H1 (cell line): Measurements from ENCODE around the gene PLVAP. TPM values are rescaled to one million over a fixed set of nuclear protein-coding genes. Genes with fewer than 3 reads are reported as not detected.

Source experiments
- CTCF ChIA-PET: fragments of 300-600 bp; sonication (Branson Sonifier 250); formaldehyde crosslinking; loops from one replicate; lab custom pipeline; 2021; ENCODE audit not compliant: partially characterized antibody; lab: Charles Lee
- POLR2A ChIA-PET: fragments of 300-600 bp; sonication (Branson Sonifier 250); formaldehyde crosslinking; loops from one replicate; lab custom pipeline; 2021; ENCODE audit warnings: inconsistent platforms; ENCODE audit not compliant: partially characterized antibody; lab: Charles Lee
- DNase-seq, 2 experiments: peaks; one replicate each; pipeline versions ENCODE4 v3.0.0 to v3.0.0-alpha.2; 2010 to 2022; ENCODE audit warnings: low spot score in 2 of 2, low read depth in 1 of 2, mixed read lengths in 1 of 2
- FAIRE-seq: peaks from 2 replicates; lab custom pipeline; 2011; peaks lifted over from hg19 to GRCh38; lab: Jason Lieb, UNC
- H2AFZ ChIP-seq: 2 replicates; pipeline ENCODE4 v1.8.1; 2012; ENCODE audit warnings: low read length, inconsistent platforms
- H2AK5ac ChIP-seq: 2 replicates; pipeline ENCODE4 v1.6.1; 2013; ENCODE audit warnings: low read depth, low read length
- H2BK120ac ChIP-seq: replicated peaks from 2 replicates; pipeline ENCODE3; 2013; ENCODE audit warnings: low read depth, low read length, inconsistent platforms
- H2BK12ac ChIP-seq: 2 replicates; pipeline ENCODE4 v1.6.1; 2013; ENCODE audit warnings: low read depth, low read length
- H2BK15ac ChIP-seq: 2 replicates; pipeline ENCODE4 v1.6.1; 2013; ENCODE audit warnings: low read length
- H2BK20ac ChIP-seq: 2 replicates; pipeline ENCODE4 v1.6.1; 2013; ENCODE audit warnings: low read length
- H2BK5ac ChIP-seq: 2 replicates; pipeline ENCODE4 v1.6.1; 2013; ENCODE audit warnings: low read depth, low read length
- H3K14ac ChIP-seq: 2 replicates; pipeline ENCODE4 v1.6.1; 2013; ENCODE audit warnings: inconsistent platforms; ENCODE audit not compliant: insufficient read length
- H3K18ac ChIP-seq: 2 replicates; pipeline ENCODE4 v1.6.1; 2013; ENCODE audit warnings: low read length; ENCODE audit errors: extremely low read depth
- H3K23ac ChIP-seq: 2 replicates; pipeline ENCODE4 v1.6.1; 2013; ENCODE audit warnings: inconsistent platforms; ENCODE audit not compliant: insufficient read length
- H3K23me2 ChIP-seq: 2 replicates; pipeline ENCODE4 v1.6.1; 2013; ENCODE audit warnings: low read depth, low read length
- H3K27ac ChIP-seq: 2 replicates; pipeline ENCODE4 v1.6.1; 2011; ENCODE audit warnings: low read depth, low read length, inconsistent platforms
- H3K27me3 ChIP-seq, 4 experiments: replicated peaks in 1 of 4; 1 replicate in 1 of 4; 2 replicates in 3 of 4; pipeline versions ENCODE4 v1.6.1 to v1.8.1; 2011 to 2013; ENCODE audit warnings: low read length in 3 of 4, mild to moderate bottlenecking in 3 of 4, inconsistent platforms in 2 of 4, mixed read lengths in 2 of 4, moderate library complexity in 1 of 4; ENCODE audit not compliant: control insufficient read depth in 3 of 4, insufficient read depth in 3 of 4; ENCODE audit errors: extremely low read depth in 1 of 4
- H3K36me3 ChIP-seq, 4 experiments: 2 replicates each; pipeline versions ENCODE4 v1.6.1 to v1.8.1; 2011 to 2013; ENCODE audit warnings: mild to moderate bottlenecking in 4 of 4, low read length in 3 of 4, moderate library complexity in 2 of 4, control low read depth in 1 of 4, inconsistent platforms in 1 of 4; ENCODE audit not compliant: insufficient read depth in 4 of 4, control insufficient read depth in 2 of 4
- H3K4ac ChIP-seq: replicated peaks from 2 replicates; pipeline ENCODE3; 2013; ENCODE audit warnings: low read length, low read depth, mixed read lengths, inconsistent platforms; ENCODE audit not compliant: insufficient read length
- H3K4me1 ChIP-seq, 4 experiments: replicated peaks in 1 of 4; 1 replicate in 1 of 4; 2 replicates in 3 of 4; pipeline versions ENCODE4 v1.6.1 to v1.8.1; 2011 to 2013; ENCODE audit warnings: low read length in 3 of 4, inconsistent platforms in 2 of 4, mixed read lengths in 1 of 4; ENCODE audit not compliant: insufficient read depth in 4 of 4, control insufficient read depth in 3 of 4
- H3K4me2 ChIP-seq, 2 experiments: 2 replicates each; pipeline versions ENCODE4 v1.6.1 to v1.8.1; 2011 to 2013; ENCODE audit warnings: low read depth in 2 of 2, low read length in 2 of 2, control low read depth in 1 of 2, inconsistent platforms in 1 of 2, mild to moderate bottlenecking in 1 of 2; ENCODE audit not compliant: insufficient read depth in 1 of 2
- H3K4me3 ChIP-seq, 4 experiments: fragments of 200-600, 300-600 bp in 1 of 4; sonication (generic), shearing (Covaris generic), sonication (Bioruptor Twin) in 1 of 4; 2 replicates each; pipeline versions ENCODE4 v1.5.1 to v1.8.1; 2011 to 2016; ENCODE audit warnings: low read length in 4 of 4, low read depth in 3 of 4, control low read depth in 2 of 4, inconsistent platforms in 2 of 4, mild to moderate bottlenecking in 2 of 4, mixed read lengths in 1 of 4, moderate library complexity in 1 of 4; ENCODE audit not compliant: insufficient read depth in 2 of 4; ENCODE audit errors: extremely low read depth in 1 of 4
- H3K56ac ChIP-seq: replicated peaks from 2 replicates; pipeline ENCODE3; 2013; ENCODE audit warnings: low read depth, mild to moderate bottlenecking, mixed read lengths, low read length, inconsistent platforms; ENCODE audit not compliant: insufficient read length
- H3K79me1 ChIP-seq: 2 replicates; pipeline ENCODE4 v1.6.1; 2013; ENCODE audit warnings: low read depth, low read length, control low read depth
- H3K79me2 ChIP-seq, 2 experiments: 2 replicates each; pipeline versions ENCODE4 v1.6.1 to v1.8.1; 2012 to 2013; ENCODE audit warnings: low read length in 2 of 2, mild to moderate bottlenecking in 2 of 2, inconsistent platforms in 1 of 2; ENCODE audit not compliant: insufficient read depth in 2 of 2, control insufficient read depth in 1 of 2
- H3K9ac ChIP-seq, 4 experiments: replicated peaks in 1 of 4; 1 replicate in 1 of 4; 2 replicates in 3 of 4; pipeline versions ENCODE4 v1.6.1 to v1.8.1; 2011 to 2013; ENCODE audit warnings: low read depth in 3 of 4, low read length in 3 of 4, control low read depth in 2 of 4, mild to moderate bottlenecking in 2 of 4, moderate library complexity in 2 of 4, inconsistent platforms in 1 of 4; ENCODE audit errors: extremely low read depth in 1 of 4
- H3K9me3 ChIP-seq, 2 experiments: 2 replicates each; pipeline versions ENCODE4 v1.6.1 to v1.8.1; 2012 to 2013; ENCODE audit warnings: mild to moderate bottlenecking in 2 of 2, moderate library complexity in 2 of 2, control low read depth in 1 of 2, inconsistent platforms in 1 of 2, low read depth in 1 of 2, low read length in 1 of 2, mixed read lengths in 1 of 2; ENCODE audit not compliant: insufficient read depth in 2 of 2
- H4K20me1 ChIP-seq, 2 experiments: replicated peaks in 1 of 2; 2 replicates each; pipeline versions ENCODE3 to v1.8.1; 2011 to 2013; ENCODE audit warnings: inconsistent platforms in 2 of 2, low read length in 2 of 2, mild to moderate bottlenecking in 1 of 2; ENCODE audit not compliant: insufficient read depth in 2 of 2, control insufficient read depth in 1 of 2
- H4K5ac ChIP-seq: 2 replicates; pipeline ENCODE4 v1.6.1; 2013; ENCODE audit warnings: low read length, low read depth, mixed read lengths, inconsistent platforms; ENCODE audit not compliant: insufficient read length
- H4K8ac ChIP-seq: 2 replicates; pipeline ENCODE4 v1.8.0; 2013; ENCODE audit warnings: mild to moderate bottlenecking, moderate library complexity, low read length, inconsistent platforms; ENCODE audit not compliant: insufficient read depth; ENCODE audit errors: extremely low read depth
- H4K91ac ChIP-seq: replicated peaks from 2 replicates; pipeline ENCODE3; 2013; ENCODE audit warnings: low read length, mixed read lengths, inconsistent platforms; ENCODE audit not compliant: insufficient read length
- HDAC6 ChIP-seq: IDR thresholded peaks from one replicate; pipeline ENCODE4 v1.7.1; 2012; ENCODE audit warnings: low read depth, mild to moderate bottlenecking, inconsistent platforms, low read length, moderate library complexity
- POLR2A ChIP-seq, 2 experiments: IDR thresholded peaks; 1 replicate in 1 of 2; 2 replicates in 1 of 2; pipeline ENCODE4 v1.6.1; 2011; ENCODE audit warnings: low read depth in 2 of 2, low read length in 2 of 2, mild to moderate bottlenecking in 2 of 2; ENCODE audit errors: control extremely low read depth in 1 of 2
- TBP ChIP-seq: IDR thresholded peaks from 2 replicates; pipeline ENCODE4 v1.6.1; 2011; ENCODE audit warnings: low read depth, low read length, improper control_type of control experiment
- WGBS, 2 experiments: shearing (Covaris generic) in 1 of 2; methylation state at CpG; one replicate each; pipeline versions ENCODE4 v1.1.6 to v1.1.7; 2013 to 2015; ENCODE audit warnings: low lambda C conversion rate in 2 of 2, mixed read lengths in 2 of 2, inconsistent platforms in 1 of 2, low coverage in 1 of 2, missing lambda C conversion rate in 1 of 2; ENCODE audit not compliant: insufficient replicate concordance in 2 of 2, insufficient coverage in 1 of 2, insufficient read length in 1 of 2; ENCODE audit errors: extremely low coverage in 1 of 2, missing lambda C conversion rate in 1 of 2; 5-methylcytosine and 5-hydroxymethylcytosine counted together
- polyA plus RNA-seq, 7 experiments: library from polyadenylated mRNA; depleted of rRNA in 3 of 7; stranded (reverse) in 5 of 7; unstranded in 2 of 7; fragments of >200 nt in 5 of 7; fragments of 200-250 nt in 2 of 7; gene quantifications; 1 replicate in 5 of 7; 2 replicates in 1 of 7; 4 replicates in 1 of 7; pipeline versions ENCODE4 v1.2.1 to v1.2.3, GENCODE V29; 2011 to 2013; ENCODE audit warnings: missing spikeins in 2 of 7, mixed read lengths in 2 of 7
- total RNA-seq: library from RNA; stranded (reverse); fragmentation: NEBNext Ultra II Directional; extraction: Animal tissue kit (Norgen Biotek cat#: 25700); gene quantifications from 2 replicates; pipeline ENCODE4 v1.2.1, GENCODE V29; 2021

PLVAP gene
- total and polyA plus RNA-seq, 2 of the 8 experiments (the other 6 are each of a cell fraction or from before 2014, with no cell fraction given) = 0.32 TPM; not detected in 1

DNA sequence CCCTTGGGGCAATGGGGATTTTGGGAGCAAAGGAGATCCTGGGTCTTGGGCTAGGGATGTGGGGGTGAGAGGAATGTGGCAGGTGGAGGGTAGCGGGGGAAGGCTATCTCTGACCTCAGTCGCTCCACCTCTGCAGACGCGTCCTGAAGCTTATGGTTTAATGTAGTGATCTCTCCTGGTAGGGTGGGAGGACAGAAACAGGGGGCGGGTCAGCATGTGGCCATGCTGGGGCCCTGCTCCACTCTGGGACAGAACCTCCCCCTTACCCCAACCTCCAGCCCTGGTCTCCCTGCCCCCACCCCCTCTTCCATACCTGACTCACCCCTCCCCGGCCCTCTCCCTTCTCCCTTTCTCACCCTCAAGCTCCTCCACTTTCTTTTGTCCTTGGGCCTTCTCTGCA, 26.9 kb upstream of the PLVAP start:
- FAIRE-seq (no peak), DNase-seq (no peak)
- H2BK15ac ChIP-seq = no peak overlapping the region
- peaks cover 0 to 13% (median 1%) of the 10 kb centered on the region in 4 experiments; a peak in 3 of 8 replicates for H3K36me3 ChIP-seq
- peak overlapping the region; percentile 77 to 79 for H3K4me2 ChIP-seq
- no peak overlapping the region for H2BK120ac ChIP-seq
- 0 out of 2 replicates have a peak overlapping the region, but pooled peaks have one; percentile 72 for H2BK20ac ChIP-seq
- H3K56ac ChIP-seq = peak overlapping the region; percentile 17
- peak overlapping the region; percentile 44 to 75 (median 58) for H3K4me3 ChIP-seq
- H4K20me1 ChIP-seq = no peaks in the 10 kb centered on the region
- H3K23ac ChIP-seq = no peak overlapping the region
- H2AFZ ChIP-seq = no peak overlapping the region
- 27% methylated on average over 5 of the region's 6 CpGs; no CpG with 5 or more reads in 1 of the 2 experiments for WGBS, 2 experiments
- H4K5ac ChIP-seq = peak overlapping the region; percentile 68
- peak overlapping the region; percentile 83 for H3K18ac ChIP-seq
- H3K79me1 ChIP-seq = no peaks in the 10 kb centered on the region; the same call in 1 of the 2 replicates
- ChIA-PET CTCF (interaction anchor here (0.6 to 1.7 kb wide), 5 partner anchors 10 to 539 kb away, joined by 3 to 5 read pairs (median 3); no protein-coding TSS in a partner anchor), POLR2A (interaction anchor here (0.6 to 4.9 kb wide), 13 partner anchors 9 to 121 kb away, joined by 3 to 44 read pairs (median 3); partner anchors contain the start of genes MVB12A and SLC27A1)
- no peaks in the 10 kb centered on the region for H3K9me3 ChIP-seq
- H3K79me2 ChIP-seq = peaks cover 0 to 4% of the 10 kb centered on the region in 2 experiments; a peak in 1 of 4 replicates
- peak overlapping the region; percentile 81 for H2BK5ac ChIP-seq
- H4K8ac ChIP-seq = no peak overlapping the region
- H3K14ac ChIP-seq = no peak overlapping the region
- H2BK12ac ChIP-seq = peak overlapping the region; percentile 84; the same call in 1 of the 2 replicates
- H4K91ac ChIP-seq = peak overlapping the region; percentile 62
- peaks cover 10% of the 10 kb centered on the region; the same call in 1 of the 2 replicates for H3K23me2 ChIP-seq
- H3K9ac ChIP-seq = peak overlapping the region in 3 of 4 experiments; percentile 51 to 60 (median 58); a peak in 4 of 7 replicates
- TF ChIP-seq TBP = peak; percentile 30
- no peak for TF ChIP-seq HDAC6
- 0 out of 3 replicates have a peak, but pooled peaks of 1 of the 2 experiments have one; percentile 27 for TF ChIP-seq POLR2A (IDR thresholded peaks at IDR 0.05; ENCODE audit: control extremely low read depth in 1 of 2, low read depth in 2 of 2, low read length in 2 of 2)
- H3K4me1 ChIP-seq = peaks cover 4 to 23% (median 13%) of the 10 kb centered on the region in 4 experiments
- H2AK5ac ChIP-seq = no peak overlapping the region
- no peak overlapping the region for H3K4ac ChIP-seq
- H3K27me3 ChIP-seq = no peaks in the 10 kb centered on the region
- H3K27ac ChIP-seq = peak overlapping the region; percentile 81
